Measurements from ENCODE around the gene ISG20.
"Not testable (repeated sequence)": the region's sequence is repeated elsewhere in the genome, so short reads cannot be mapped to it uniquely, and the experiment has no call there.

The ISG20 gene

GRCh38 chr15:88619796-88620195 is 19.0 kb upstream of the ISG20 start:
- no peak for DNase-seq

GRCh38 chr15:88620995-88621772 is 17.6 kb upstream of the ISG20 start, which contains the start of gene AEN:
Gene AEN (plus strand): TSS chr15:88621340. CDS start chr15:88626210, 4,870 bp downstream.
- DNase-seq = peak; percentile 81

- DNase-seq = peak; percentile 7
Observed at GRCh38 chr15:88621789-88622604, 16.8 kb upstream of the ISG20 start.

GRCh38 chr15:88622605-88622975 is 16.2 kb upstream of the ISG20 start:
- no peak for DNase-seq

GRCh38 chr15:88623061-88623460 is 15.8 kb upstream of the ISG20 start:
- no peak for DNase-seq

- DNase-seq = no peak
Observed at GRCh38 chr15:88623632-88624031, 15.2 kb upstream of the ISG20 start.

- DNase-seq = peak; percentile 5
Observed at GRCh38 chr15:88624156-88624970, 14.5 kb upstream of the ISG20 start.

GRCh38 chr15:88624971-88625490 is 13.8 kb upstream of the ISG20 start:
- DNase-seq = no peak

- no peak for DNase-seq
Observed at GRCh38 chr15:88625943-88626741, 12.7 kb upstream of the ISG20 start.

- no peak for DNase-seq
Observed at GRCh38 chr15:88627463-88627862, 11.4 kb upstream of the ISG20 start.

- DNase-seq = no peak
Observed at GRCh38 chr15:88628018-88628654, 10.7 kb upstream of the ISG20 start.

- DNase-seq = no peak
Observed at GRCh38 chr15:88629071-88629470, 9.7 kb upstream of the ISG20 start.

- no peak for DNase-seq
Observed at GRCh38 chr15:88630141-88630721, 8.6 kb upstream of the ISG20 start.

GRCh38 chr15:88630798-88631463 is 7.9 kb upstream of the ISG20 start:
- no peak for DNase-seq

- no peak for DNase-seq
Observed at GRCh38 chr15:88631464-88632028, 7.3 kb upstream of the ISG20 start.

- DNase-seq = not testable (repeated sequence)
Observed at GRCh38 chr15:88632797-88633196, 6.0 kb upstream of the ISG20 start.

- DNase-seq = no peak
Observed at GRCh38 chr15:88634449-88634848, 4.4 kb upstream of the ISG20 start.

- DNase-seq = no peak
Observed at GRCh38 chr15:88635318-88635717, 3.5 kb upstream of the ISG20 start.

GRCh38 chr15:88636050-88636449 is 2.8 kb upstream of the ISG20 start:
- DNase-seq = no peak

GRCh38 chr15:88636654-88637053 is 2.2 kb upstream of the ISG20 start:
- DNase-seq = no peak

All from NCI-H1694 treated with DMSO at 0.1 percent for 48 hours (cell line).